Endodermal cell (in vitro differentiated cells): ENCODE results near the gene CEMP1. TPM values are rescaled to one million over a fixed set of nuclear protein-coding genes. Genes with fewer than 3 reads are reported as not detected.
A peak's percentile ranks its signal among the peaks of the same experiment; 100 is the strongest.

Experiments
- DNase-seq: peaks from one replicate; pipeline ENCODE4 v3.0.0-alpha.2; 2017
- H3K27ac ChIP-seq: 2 replicates; pipeline ENCODE4 v1.5.1; 2013; ENCODE audit warnings: mild to moderate bottlenecking, low read depth, low read length, moderate library complexity
- H3K27me3 ChIP-seq: 2 replicates; pipeline ENCODE4 v1.6.1; 2013; ENCODE audit warnings: mild to moderate bottlenecking, low read length, moderate library complexity; ENCODE audit not compliant: insufficient read depth, control insufficient read depth, poor library complexity, severe bottlenecking
- H3K36me3 ChIP-seq: 2 replicates; pipeline ENCODE4 v1.7.0; 2013; ENCODE audit warnings: mild to moderate bottlenecking, low read length, moderate library complexity; ENCODE audit not compliant: control insufficient read depth, insufficient read depth
- H3K4me1 ChIP-seq: one replicate; pipeline ENCODE4 v1.7.0; 2013; ENCODE audit warnings: low read length; ENCODE audit not compliant: control insufficient read depth, insufficient read depth
- H3K4me3 ChIP-seq: 2 replicates; pipeline ENCODE4 v1.5.1; 2013; ENCODE audit warnings: mild to moderate bottlenecking, low read length, moderate library complexity
- H3K9ac ChIP-seq: 2 replicates; pipeline ENCODE4 v1.6.1; 2013; ENCODE audit warnings: mild to moderate bottlenecking, low read length, moderate library complexity; ENCODE audit not compliant: poor library complexity, severe bottlenecking; ENCODE audit errors: extremely low read depth
- H3K9me3 ChIP-seq: 2 replicates; pipeline ENCODE4 v1.6.1; 2013; ENCODE audit warnings: mild to moderate bottlenecking, low read length, moderate library complexity; ENCODE audit not compliant: control insufficient read depth
- H3K27ac Mint-ChIP-seq: 2 replicates; pipeline ENCODE4 v1.8.0; 2020; ENCODE audit warnings: mixed read lengths
- H3K27me3 Mint-ChIP-seq: 2 replicates; pipeline ENCODE4 v1.8.0; 2021; ENCODE audit warnings: mild to moderate bottlenecking, mixed read lengths; ENCODE audit not compliant: insufficient read depth
- H3K36me3 Mint-ChIP-seq: 2 replicates; pipeline ENCODE4 v1.8.0; 2020; ENCODE audit warnings: low read depth, mixed read lengths
- H3K4me1 Mint-ChIP-seq: 2 replicates; pipeline ENCODE4 v1.8.0; 2020; ENCODE audit warnings: mixed read lengths
- H3K4me3 Mint-ChIP-seq: 2 replicates; pipeline ENCODE4 v1.8.0; 2020; ENCODE audit warnings: mild to moderate bottlenecking, moderate library complexity, mixed read lengths
- H3K9me3 Mint-ChIP-seq: 2 replicates; pipeline ENCODE4 v1.8.0; 2020; ENCODE audit warnings: mild to moderate bottlenecking, mixed read lengths
- CTCF ChIP-seq: fragments of 200-600 bp; sonication (generic); conservative IDR thresholded peaks from 2 replicates; pipeline ENCODE4 v1.5.0; 2021; ENCODE audit warnings: antibody characterized with exemption, mild to moderate bottlenecking
- WGBS, 2 experiments: methylation state at CpG; one replicate each; pipeline versions ENCODE4 v1.1.5 to v1.1.7; 2013; ENCODE audit warnings: missing lambda C conversion rate in 2 of 2, mixed read lengths in 1 of 2; ENCODE audit not compliant: insufficient coverage in 1 of 2, insufficient read length in 1 of 2; 5-methylcytosine and 5-hydroxymethylcytosine counted together
- total RNA-seq, 2 donors: library from RNA; stranded (reverse); fragmentation: NEBNext Ultra II Directional in 1 of 2; extraction: Animal tissue kit (Norgen Biotek cat#: 25700) in 1 of 2; gene quantifications; 2 replicates in 1 of 2; 3 replicates in 1 of 2; pipeline ENCODE4 v1.2.1, GENCODE V29; 2021

The CEMP1 gene
- total RNA-seq, 2 donors from 2014 or later = 0.24 TPM; not detected in 1

GRCh38 chr16:2512735-2513404 is 18.3 kb downstream of the CEMP1 start:
- H3K27ac ChIP-seq = peak overlapping the region; percentile 97
- peak overlapping the region; percentile 92 for H3K9ac ChIP-seq
- peak; percentile 80 for DNase-seq
- Mint-ChIP-seq H3K9me3 (no peaks in the 10 kb centered on the region), H3K27me3 (no peaks in the 10 kb centered on the region), H3K4me1 (peaks cover 44% of the 10 kb centered on the region), H3K4me3 (peak overlapping the region; percentile 88), H3K36me3 (peaks cover 17% of the 10 kb centered on the region), H3K27ac (peak overlapping the region; percentile 95)
- no peaks in the 10 kb centered on the region for H3K27me3 ChIP-seq
- H3K9me3 ChIP-seq = no peaks in the 10 kb centered on the region
- WGBS, 2 experiments = 51 to 76% methylated on average over 7 to 15 of the region's 15 CpGs
- H3K4me3 ChIP-seq = peak overlapping the region; percentile 88
- peak; percentile 64 for TF ChIP-seq CTCF
- peaks cover 14% of the 10 kb centered on the region for H3K4me1 ChIP-seq
- peaks cover 16% of the 10 kb centered on the region for H3K36me3 ChIP-seq

- WGBS, 2 experiments = 89 to 91% methylated on average over 12 to 17 of the region's 17 CpGs
- no peaks in the 10 kb centered on the region for H3K9me3 ChIP-seq
- Mint-ChIP-seq H3K4me3 (peak overlapping the region; percentile 88), H3K9me3 (no peaks in the 10 kb centered on the region), H3K27ac (peak overlapping the region; percentile 87), H3K36me3 (peaks cover 14% of the 10 kb centered on the region), H3K27me3 (no peaks in the 10 kb centered on the region), H3K4me1 (peaks cover 44% of the 10 kb centered on the region)
- no peak for TF ChIP-seq CTCF
- no peak overlapping the region for H3K9ac ChIP-seq
- no peak for DNase-seq
- H3K4me3 ChIP-seq = no peak overlapping the region
- no peaks in the 10 kb centered on the region for H3K27me3 ChIP-seq
- H3K4me1 ChIP-seq = peaks cover 14% of the 10 kb centered on the region
- peaks cover 16% of the 10 kb centered on the region for H3K36me3 ChIP-seq
- no peak overlapping the region for H3K27ac ChIP-seq
Measured at GRCh38 chr16:2511996-2512734, 19.0 kb downstream of the CEMP1 start.

- H3K4me1 Mint-ChIP-seq = peaks cover 37% of the 10 kb centered on the region
- no peaks in the 10 kb centered on the region for H3K9me3 Mint-ChIP-seq
- H3K36me3 Mint-ChIP-seq = peaks cover 5% of the 10 kb centered on the region
- TF ChIP-seq CTCF = no peak
- H3K27me3 ChIP-seq = no peaks in the 10 kb centered on the region
- H3K4me3 ChIP-seq = no peak overlapping the region
- no peak overlapping the region for H3K9ac ChIP-seq
- no peak overlapping the region for H3K27ac Mint-ChIP-seq
- H3K36me3 ChIP-seq = peaks cover 7% of the 10 kb centered on the region
- no peak for DNase-seq
- no peaks in the 10 kb centered on the region for H3K27me3 Mint-ChIP-seq
- H3K27ac ChIP-seq = no peak overlapping the region
- H3K9me3 ChIP-seq = no peaks in the 10 kb centered on the region
- H3K4me3 Mint-ChIP-seq = no peak overlapping the region
- 70 to 75% methylated on average over 12 to 24 of the region's 24 CpGs for WGBS, 2 experiments
- peaks cover 14% of the 10 kb centered on the region for H3K4me1 ChIP-seq
Measured at GRCh38 chr16:2511128-2511800, 19.9 kb downstream of the CEMP1 start.
